ENCODE data around the gene TPST1. TPM values are rescaled to one million over a fixed set of nuclear protein-coding genes. Genes with fewer than 3 reads are reported as not detected.

Gene TPST1
- total RNA-seq, 1 donor from 2014 or later, result 16.7 TPM

- no peak for TF ChIP-seq CTCF (conservative IDR thresholded peaks at IDR 0.05; ENCODE audit: low read depth, low read length)
- no peak for DNase-seq (ENCODE audit: low read depth)
- peak overlapping the region; percentile 94 for H3K4me3 ChIP-seq (ENCODE audit: low read depth, low read length)
These were observed 582 bp downstream of the TPST1 start for GRCh38 chr7:66205741-66206090.

- no peak for TF ChIP-seq CTCF (conservative IDR thresholded peaks at IDR 0.05; ENCODE audit: low read depth, low read length)
These were observed 1.2 kb downstream of the TPST1 start for GRCh38 chr7:66206119-66206933.

GRCh38 chr7:66206934-66207240 is 1.8 kb downstream of the TPST1 start:
- peak overlapping the region; percentile 94 for H3K4me3 ChIP-seq (ENCODE audit: low read depth, low read length)
- TF ChIP-seq CTCF (conservative IDR thresholded peaks at IDR 0.05; ENCODE audit: low read depth, low read length), result no peak
- no peak for DNase-seq (ENCODE audit: low read depth)

More at GRCh38 chr7:66206119-66206933, 1.2 kb downstream of the TPST1 start:
- no peak for DNase-seq (ENCODE audit: low read depth)
- H3K4me3 ChIP-seq (ENCODE audit: low read depth, low read length), result peak overlapping the region; percentile 94

GRCh38 chr7:66207540-66207939 is 2.4 kb downstream of the TPST1 start:
- no peak for DNase-seq (ENCODE audit: low read depth)
- no peak for TF ChIP-seq CTCF (conservative IDR thresholded peaks at IDR 0.05; ENCODE audit: low read depth, low read length)
- H3K4me3 ChIP-seq (ENCODE audit: low read depth, low read length), result no peak overlapping the region

- H3K4me3 ChIP-seq (ENCODE audit: low read depth, low read length), result no peak overlapping the region
- TF ChIP-seq CTCF (conservative IDR thresholded peaks at IDR 0.05; ENCODE audit: low read depth, low read length), result no peak
- DNase-seq (ENCODE audit: low read depth), result no peak
These were observed 6.3 kb downstream of the TPST1 start for GRCh38 chr7:66211429-66211828.

GRCh38 chr7:66213637-66214036 is 8.5 kb downstream of the TPST1 start:
- no peak for TF ChIP-seq CTCF (conservative IDR thresholded peaks at IDR 0.05; ENCODE audit: low read depth, low read length)
- DNase-seq (ENCODE audit: low read depth), result no peak
- no peak overlapping the region for H3K4me3 ChIP-seq (ENCODE audit: low read depth, low read length)

- DNase-seq (ENCODE audit: low read depth), result no peak
- no peak for TF ChIP-seq CTCF (conservative IDR thresholded peaks at IDR 0.05; ENCODE audit: low read depth, low read length)
- no peak overlapping the region for H3K4me3 ChIP-seq (ENCODE audit: low read depth, low read length)
These were observed 11.6 kb downstream of the TPST1 start for GRCh38 chr7:66216687-66217086.
